NCI-H526 (cell line): ENCODE results near the gene TBC1D14.
A peak's percentile ranks its signal among the peaks of the same experiment; 100 is the strongest.

Source experiments
- DNase-seq, 2 experiments: peaks; one replicate each; lab custom pipeline; 2025; lab: John Stamatoyannopoulos, UW

The TBC1D14 gene

GRCh38 chr4:6953751-6954380 lies 44.2 kb downstream of the TBC1D14 start:
- no peak for DNase-seq

- no peak for DNase-seq
These were observed 45.8 kb downstream of the TBC1D14 start for GRCh38 chr4:6955261-6955911.

GRCh38 chr4:6956087-6956433 lies 46.4 kb downstream of the TBC1D14 start:
- no peak for DNase-seq

GRCh38 chr4:6956434-6957147 lies 47.0 kb downstream of the TBC1D14 start:
- DNase-seq: no peak

- no peak for DNase-seq
These were observed 47.5 kb downstream of the TBC1D14 start for GRCh38 chr4:6957148-6957520.

GRCh38 chr4:6957994-6958393 lies 48.4 kb downstream of the TBC1D14 start:
- no peak for DNase-seq

- no peak for DNase-seq
These were observed 49.6 kb downstream of the TBC1D14 start for GRCh38 chr4:6959261-6959660.

- DNase-seq: no peak
These were observed 50.5 kb downstream of the TBC1D14 start for GRCh38 chr4:6960154-6960553.

GRCh38 chr4:6960628-6961412 lies 51.2 kb downstream of the TBC1D14 start:
- DNase-seq: no peak

GRCh38 chr4:6961496-6962210 lies 52.0 kb downstream of the TBC1D14 start:
- no peak for DNase-seq

- peak; percentile 27 to 53 for DNase-seq
These were observed 52.8 kb downstream of the TBC1D14 start for GRCh38 chr4:6962211-6963041.

GRCh38 chr4:6963139-6963611 lies 53.5 kb downstream of the TBC1D14 start:
- no peak for DNase-seq

GRCh38 chr4:6964858-6965257 lies 55.2 kb downstream of the TBC1D14 start:
- DNase-seq: no peak

- no peak for DNase-seq
These were observed 55.7 kb downstream of the TBC1D14 start for GRCh38 chr4:6965329-6965728.

GRCh38 chr4:6967846-6968340 lies 58.3 kb downstream of the TBC1D14 start:
- no peak for DNase-seq

- DNase-seq: no peak
These were observed 58.9 kb downstream of the TBC1D14 start for GRCh38 chr4:6968496-6968895.

GRCh38 chr4:6969826-6970800 lies 60.5 kb downstream of the TBC1D14 start:
- DNase-seq: no peak

- no peak for DNase-seq
These were observed 62.1 kb downstream of the TBC1D14 start for GRCh38 chr4:6971536-6972374.

- no peak for DNase-seq
These were observed 62.7 kb downstream of the TBC1D14 start for GRCh38 chr4:6972375-6972650.
